ENCODE data around the gene CPA3. TPM values are rescaled to one million over a fixed set of nuclear protein-coding genes. Genes with fewer than 3 reads are reported as not detected.

The CPA3 gene
- total RNA-seq, 1 donor from 2014 or later, result 48.6 TPM

- H3K9me3 ChIP-seq, result no peaks in the 10 kb centered on the region
- no peaks in the 10 kb centered on the region for H3K27me3 ChIP-seq (ENCODE audit: low read depth)
- ATAC-seq (no peak), DNase-seq (no peak)
- no peaks in the 10 kb centered on the region for H3K4me1 ChIP-seq
- no peak overlapping the region for H3K4me3 ChIP-seq
- intact Hi-C loops (cut with DNase I), result no loop called here
- H3K27ac ChIP-seq, result no peak overlapping the region
- H3K36me3 ChIP-seq, result no peaks in the 10 kb centered on the region
- TF ChIP-seq, protein P1, sequence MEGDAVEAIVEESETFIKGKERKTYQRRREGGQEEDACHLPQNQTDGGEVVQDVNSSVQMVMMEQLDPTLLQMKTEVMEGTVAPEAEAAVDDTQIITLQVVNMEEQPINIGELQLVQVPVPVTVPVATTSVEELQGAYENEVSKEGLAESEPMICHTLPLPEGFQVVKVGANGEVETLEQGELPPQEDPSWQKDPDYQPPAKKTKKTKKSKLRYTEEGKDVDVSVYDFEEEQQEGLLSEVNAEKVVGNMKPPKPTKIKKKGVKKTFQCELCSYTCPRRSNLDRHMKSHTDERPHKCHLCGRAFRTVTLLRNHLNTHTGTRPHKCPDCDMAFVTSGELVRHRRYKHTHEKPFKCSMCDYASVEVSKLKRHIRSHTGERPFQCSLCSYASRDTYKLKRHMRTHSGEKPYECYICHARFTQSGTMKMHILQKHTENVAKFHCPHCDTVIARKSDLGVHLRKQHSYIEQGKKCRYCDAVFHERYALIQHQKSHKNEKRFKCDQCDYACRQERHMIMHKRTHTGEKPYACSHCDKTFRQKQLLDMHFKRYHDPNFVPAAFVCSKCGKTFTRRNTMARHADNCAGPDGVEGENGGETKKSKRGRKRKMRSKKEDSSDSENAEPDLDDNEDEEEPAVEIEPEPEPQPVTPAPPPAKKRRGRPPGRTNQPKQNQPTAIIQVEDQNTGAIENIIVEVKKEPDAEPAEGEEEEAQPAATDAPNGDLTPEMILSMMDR (IDR thresholded peaks at IDR 0.05), result no peak
These were observed 60.7 kb downstream of the CPA3 start for GRCh38 chr3:148925845-148926244.

DNA sequence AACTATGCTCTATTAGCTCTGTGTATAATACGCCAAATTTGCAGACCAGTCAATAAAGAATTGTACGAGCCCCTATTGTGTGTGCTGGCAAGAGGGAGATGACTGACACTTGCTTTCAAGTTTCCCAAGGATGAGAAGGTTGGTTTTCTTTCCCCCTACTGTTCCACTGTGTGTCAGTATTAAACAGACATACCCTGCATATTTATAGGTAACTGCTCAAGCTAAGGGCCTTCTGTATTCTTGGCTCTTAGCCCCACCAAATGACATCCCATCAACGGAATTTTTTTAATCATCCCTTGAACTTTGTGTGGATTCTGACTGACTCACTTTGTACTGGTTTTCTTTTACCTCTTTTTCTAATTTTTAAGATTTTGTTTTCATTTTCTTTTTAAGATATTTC lies 65.7 kb downstream of the CPA3 start:
- Histone ChIP-seq H3K4me1 (no peaks in the 10 kb centered on the region), H3K36me3 (no peaks in the 10 kb centered on the region), H3K27me3 (ENCODE audit: low read depth) (no peaks in the 10 kb centered on the region), H3K9me3 (no peaks in the 10 kb centered on the region), H3K27ac (no peak overlapping the region), H3K4me3 (no peak overlapping the region)
- intact Hi-C loops (cut with DNase I), result no loop called here
- TF ChIP-seq, protein P1 (IDR thresholded peaks at IDR 0.05), result no peak
- no peak for DNase-seq
- ATAC-seq, result no peak

GRCh38 chr3:148931574-148931973 lies 66.5 kb downstream of the CPA3 start:
- DNase-seq, result no peak
- Histone ChIP-seq H3K36me3 (no peaks in the 10 kb centered on the region), H3K27me3 (ENCODE audit: low read depth) (no peaks in the 10 kb centered on the region), H3K4me1 (no peaks in the 10 kb centered on the region), H3K27ac (no peak overlapping the region), H3K4me3 (no peak overlapping the region), H3K9me3 (no peaks in the 10 kb centered on the region)
- TF ChIP-seq, protein P1 (IDR thresholded peaks at IDR 0.05), result no peak
- intact Hi-C loops (cut with DNase I), result no loop called here
- ATAC-seq, result no peak

DNA sequence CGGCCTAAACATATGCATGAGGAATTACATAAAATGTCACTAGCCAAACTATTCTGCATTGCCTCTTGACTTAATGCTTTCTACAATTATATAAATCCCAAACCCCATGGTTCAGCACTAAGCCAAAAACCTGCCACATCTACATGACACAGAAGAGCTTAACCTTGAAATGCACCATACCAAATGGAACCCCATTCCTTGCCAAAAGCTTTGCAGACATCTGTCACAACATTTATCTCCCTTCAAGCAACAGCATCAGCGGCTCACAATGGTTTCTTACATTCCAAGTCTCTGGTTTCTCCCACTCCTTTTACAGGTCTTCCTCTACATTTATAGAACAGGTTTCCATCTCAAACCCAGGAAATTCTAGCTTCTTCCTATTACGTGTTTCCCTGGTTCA lies 67.9 kb downstream of the CPA3 start:
- H3K27me3 ChIP-seq (ENCODE audit: low read depth), result no peaks in the 10 kb centered on the region
- TF ChIP-seq, protein P1 (IDR thresholded peaks at IDR 0.05), result no peak
- H3K27ac ChIP-seq, result no peak overlapping the region
- H3K9me3 ChIP-seq, result no peaks in the 10 kb centered on the region
- intact Hi-C loops (cut with DNase I), result no loop called here
- DNase-seq (no peak), ATAC-seq (no peak)
- H3K36me3 ChIP-seq, result no peaks in the 10 kb centered on the region
- no peak overlapping the region for H3K4me3 ChIP-seq
- H3K4me1 ChIP-seq, result no peaks in the 10 kb centered on the region

DNA sequence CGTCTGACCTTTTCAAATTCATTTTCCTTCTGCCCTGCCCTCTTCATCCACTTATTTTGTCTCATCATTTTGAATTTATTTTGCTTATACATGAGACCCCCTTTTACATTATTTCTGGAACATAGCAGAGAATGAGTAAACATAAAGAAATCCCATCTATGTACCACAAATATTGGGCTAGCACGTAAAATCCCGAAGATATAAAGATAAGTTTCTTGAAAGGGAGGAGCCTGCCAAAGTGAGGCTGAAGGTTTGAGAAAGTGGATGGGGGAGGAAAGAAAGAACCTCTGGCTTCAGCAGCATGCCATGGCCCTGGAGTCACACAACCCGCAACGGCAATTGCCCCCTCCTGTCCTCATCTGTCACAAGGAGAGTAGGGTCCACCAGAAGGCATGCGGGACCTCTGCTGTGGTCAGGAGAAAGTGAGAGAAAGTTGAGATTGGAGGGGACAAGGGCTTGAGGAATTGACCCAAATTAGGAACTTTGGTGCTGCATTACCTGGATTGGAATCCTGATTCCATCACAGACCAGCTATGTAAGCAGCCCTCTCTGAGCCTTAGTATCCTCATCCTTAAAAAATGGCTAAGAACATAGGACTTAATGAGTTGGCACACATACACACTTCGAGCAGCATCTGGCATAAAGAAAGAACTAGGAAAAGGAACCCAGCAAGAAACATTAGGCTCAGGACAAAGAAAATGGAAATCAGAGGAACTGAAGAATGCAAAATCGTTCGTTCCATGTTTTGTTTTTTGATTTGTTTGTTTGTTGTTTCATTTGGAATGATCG lies 72.6 kb downstream of the CPA3 start:
- intact Hi-C loops (cut with DNase I), result no loop called here

More for the DNA sequence above, 72.6 kb downstream of the CPA3 start:
- ATAC-seq, result no peak
- Histone ChIP-seq H3K9me3 (no peaks in the 10 kb centered on the region), H3K27ac (no peak overlapping the region), H3K27me3 (ENCODE audit: low read depth) (no peaks in the 10 kb centered on the region), H3K4me3 (no peak overlapping the region), H3K4me1 (no peaks in the 10 kb centered on the region), H3K36me3 (no peaks in the 10 kb centered on the region)
- TF ChIP-seq, protein P1 (IDR thresholded peaks at IDR 0.05), result no peak
- DNase-seq, result no peak
